Testis (tissue), 3 donors: ENCODE data around the gene AKNA. TPM values are rescaled to one million over a fixed set of nuclear protein-coding genes. Genes with fewer than 3 reads are reported as not detected.

Experiments used
- DNase-seq: peaks from one replicate; pipeline ENCODE4 v3.0.0-alpha.2; 2019
- H3K27ac ChIP-seq, 2 donors: fragments of 200-600 bp; sonication (generic); one replicate each; pipeline ENCODE4 v1.5.1; 2019
- H3K27me3 ChIP-seq: fragments of 200-600 bp; sonication (generic); one replicate; pipeline ENCODE4 v1.5.1; 2019
- H3K36me3 ChIP-seq: fragments of 200-600 bp; sonication (generic); one replicate; pipeline ENCODE4 v1.5.1; 2017; ENCODE audit warnings: low read depth; ENCODE audit errors: missing control alignments
- H3K4me1 ChIP-seq: fragments of 200-600 bp; sonication (generic); one replicate; pipeline ENCODE4 v1.5.1; 2019
- H3K4me3 ChIP-seq, 2 donors: fragments of 200-600 bp; sonication (generic); one replicate each; pipeline ENCODE4 v1.5.1; 2017 to 2019
- H3K9me3 ChIP-seq: fragments of 200-600 bp; sonication (generic); one replicate; pipeline ENCODE4 v1.5.1; 2017
- CTCF ChIP-seq, 3 experiments: fragments of 450-650 bp in 2 of 3; fragments of 200-600 bp in 1 of 3; sonication (generic) in 1 of 3; IDR thresholded peaks; one replicate each; pipeline ENCODE4 v1.5.1; 2016 to 2019; ENCODE audit warnings: antibody characterized with exemption in 3 of 3, mild to moderate bottlenecking in 2 of 3, moderate library complexity in 1 of 3
- POLR2A ChIP-seq: fragments of 450-650 bp; IDR thresholded peaks from one replicate; pipeline ENCODE4 v1.6.1; 2017; ENCODE audit warnings: antibody characterized with exemption, mild to moderate bottlenecking, moderate library complexity
- WGBS, 2 donors: methylation state at CpG; one replicate each; pipeline ENCODE4 v1.1.5; 2018; 5-methylcytosine and 5-hydroxymethylcytosine counted together
- intact Hi-C: fragments of 100-400 bp; cut with DNase I; formaldehyde crosslinking; loops from one replicate; pipeline ENCODE4 v1.15.1; 2023; ENCODE audit warnings: low total_unique reads
- polyA plus RNA-seq: library from polyadenylated mRNA; stranded (reverse); fragments of 350-450 nt; fragmentation: Illumina TruSeq; extraction: RNeasy Lipid Tissue Mini Kit (QIAGEN cat#74804); gene quantifications from one replicate; pipeline ENCODE4 v1.2.3, GENCODE V29; 2014; ENCODE audit warnings: low read depth, low replicate concordance; ENCODE audit not compliant: insufficient read depth
- total RNA-seq, 2 donors: library from RNA; depleted of rRNA; stranded (reverse); fragments of >200 nt; gene quantifications; one replicate each; pipeline ENCODE4 v1.2.3, GENCODE V29; 2016

AKNA gene
- total and polyA plus RNA-seq, 3 donors from 2014 or later, result 20.6 to 31.5 (median 21.2) TPM

- H3K4me3 ChIP-seq, result no peak overlapping the region
- TF ChIP-seq POLR2A, result no peak
- peak; percentile 57 to 69 (median 65) for TF ChIP-seq CTCF (IDR thresholded peaks at IDR 0.05)
- peak; percentile 81 for DNase-seq
- 39 to 57% methylated on average over 10 to 15 of the region's 15 CpGs for WGBS, 2 donors
- no peaks in the 10 kb centered on the region for H3K9me3 ChIP-seq
- no peaks in the 10 kb centered on the region for H3K27me3 ChIP-seq
- H3K4me1 ChIP-seq, result no peaks in the 10 kb centered on the region
- intact Hi-C loops, result no loop called here
- no peak overlapping the region for H3K27ac ChIP-seq
- no peaks in the 10 kb centered on the region for H3K36me3 ChIP-seq
Measured at GRCh38 chr9:114405294-114406034, 17.7 kb upstream of the AKNA start.

- H3K4me3 ChIP-seq, result no peak overlapping the region
- no peak for TF ChIP-seq POLR2A
- no peak for TF ChIP-seq CTCF (IDR thresholded peaks at IDR 0.05)
- intact Hi-C loops, result no loop called here
- WGBS, 2 donors, result 92 to 94% methylated on average over 2 of the region's 2 CpGs
- no peaks in the 10 kb centered on the region for H3K36me3 ChIP-seq
- H3K27me3 ChIP-seq, result no peaks in the 10 kb centered on the region
- H3K9me3 ChIP-seq, result no peaks in the 10 kb centered on the region
- DNase-seq, result no peak
- H3K4me1 ChIP-seq, result no peaks in the 10 kb centered on the region
- no peak overlapping the region for H3K27ac ChIP-seq
Measured at GRCh38 chr9:114404531-114404930, 16.7 kb upstream of the AKNA start.

GRCh38 chr9:114403153-114403756, 15.5 kb upstream of the AKNA start:
- TF ChIP-seq POLR2A (no peak), CTCF (IDR thresholded peaks at IDR 0.05) (no peak)
- H3K9me3 ChIP-seq, result no peaks in the 10 kb centered on the region
- no peak overlapping the region for H3K4me3 ChIP-seq
- no peaks in the 10 kb centered on the region for H3K27me3 ChIP-seq
- H3K36me3 ChIP-seq, result no peaks in the 10 kb centered on the region
- no peaks in the 10 kb centered on the region for H3K4me1 ChIP-seq
- no peak for DNase-seq
- H3K27ac ChIP-seq, result no peak overlapping the region
- 88 to 90% methylated on average over 12 to 16 of the region's 16 CpGs for WGBS, 2 donors
- intact Hi-C loops, result no loop called here

GRCh38 chr9:114401344-114401743, 13.6 kb upstream of the AKNA start:
- intact Hi-C loops, result no loop called here
- WGBS, 2 donors, result 68 to 82% methylated on average over 7 of the region's 7 CpGs
- no peaks in the 10 kb centered on the region for H3K27me3 ChIP-seq
- no peak overlapping the region for H3K27ac ChIP-seq
- no peak for TF ChIP-seq CTCF (IDR thresholded peaks at IDR 0.05)
- no peak for TF ChIP-seq POLR2A
- no peak for DNase-seq
- peaks cover 11% of the 10 kb centered on the region for H3K4me1 ChIP-seq
- no peaks in the 10 kb centered on the region for H3K36me3 ChIP-seq
- H3K4me3 ChIP-seq, result no peak overlapping the region
- H3K9me3 ChIP-seq, result no peaks in the 10 kb centered on the region
